Measurements from ENCODE around the gene COG5.

DNA sequence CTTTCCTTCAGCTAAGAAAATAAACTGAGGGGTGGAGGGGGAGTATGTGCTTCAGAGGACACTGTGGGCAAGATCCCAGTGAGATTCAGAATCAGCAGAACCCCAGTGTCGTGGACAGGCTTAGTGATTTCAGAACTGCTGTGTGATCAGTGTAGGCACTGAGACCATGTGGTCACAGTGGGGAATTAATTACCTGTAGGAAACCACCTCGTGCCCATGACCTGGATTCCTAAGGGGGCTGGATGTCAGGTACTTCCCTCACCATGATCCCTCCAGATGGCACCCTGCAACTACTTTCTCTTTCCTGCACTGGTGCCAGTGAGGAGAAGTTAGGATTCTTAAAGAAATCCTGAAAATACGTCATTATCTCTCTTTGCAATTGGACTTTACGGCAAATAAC, 330.5 kb downstream of the COG5 start:
- TF ChIP-seq, protein P1, sequence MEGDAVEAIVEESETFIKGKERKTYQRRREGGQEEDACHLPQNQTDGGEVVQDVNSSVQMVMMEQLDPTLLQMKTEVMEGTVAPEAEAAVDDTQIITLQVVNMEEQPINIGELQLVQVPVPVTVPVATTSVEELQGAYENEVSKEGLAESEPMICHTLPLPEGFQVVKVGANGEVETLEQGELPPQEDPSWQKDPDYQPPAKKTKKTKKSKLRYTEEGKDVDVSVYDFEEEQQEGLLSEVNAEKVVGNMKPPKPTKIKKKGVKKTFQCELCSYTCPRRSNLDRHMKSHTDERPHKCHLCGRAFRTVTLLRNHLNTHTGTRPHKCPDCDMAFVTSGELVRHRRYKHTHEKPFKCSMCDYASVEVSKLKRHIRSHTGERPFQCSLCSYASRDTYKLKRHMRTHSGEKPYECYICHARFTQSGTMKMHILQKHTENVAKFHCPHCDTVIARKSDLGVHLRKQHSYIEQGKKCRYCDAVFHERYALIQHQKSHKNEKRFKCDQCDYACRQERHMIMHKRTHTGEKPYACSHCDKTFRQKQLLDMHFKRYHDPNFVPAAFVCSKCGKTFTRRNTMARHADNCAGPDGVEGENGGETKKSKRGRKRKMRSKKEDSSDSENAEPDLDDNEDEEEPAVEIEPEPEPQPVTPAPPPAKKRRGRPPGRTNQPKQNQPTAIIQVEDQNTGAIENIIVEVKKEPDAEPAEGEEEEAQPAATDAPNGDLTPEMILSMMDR (tag by site-specific recombination; IDR thresholded peaks at IDR 0.05): no peak
- TF ChIP-seq, protein P2, sequence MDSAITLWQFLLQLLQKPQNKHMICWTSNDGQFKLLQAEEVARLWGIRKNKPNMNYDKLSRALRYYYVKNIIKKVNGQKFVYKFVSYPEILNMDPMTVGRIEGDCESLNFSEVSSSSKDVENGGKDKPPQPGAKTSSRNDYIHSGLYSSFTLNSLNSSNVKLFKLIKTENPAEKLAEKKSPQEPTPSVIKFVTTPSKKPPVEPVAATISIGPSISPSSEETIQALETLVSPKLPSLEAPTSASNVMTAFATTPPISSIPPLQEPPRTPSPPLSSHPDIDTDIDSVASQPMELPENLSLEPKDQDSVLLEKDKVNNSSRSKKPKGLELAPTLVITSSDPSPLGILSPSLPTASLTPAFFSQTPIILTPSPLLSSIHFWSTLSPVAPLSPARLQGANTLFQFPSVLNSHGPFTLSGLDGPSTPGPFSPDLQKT (IDR thresholded peaks at IDR 0.05; ENCODE audit: borderline replicate concordance, low read depth, low read length): no peak
- TF ChIP-seq ZNF280C (tag by site-specific recombination; IDR thresholded peaks at IDR 0.05) (no peak), BCL11A (tag by site-specific recombination; IDR thresholded peaks at IDR 0.05; ENCODE audit: low read depth) (no peak), ZNF121 (tag by site-specific recombination; IDR thresholded peaks at IDR 0.05) (no peak), ZNF514 (tag by site-specific recombination; IDR thresholded peaks at IDR 0.05) (no peak), YY1 (tag by site-specific recombination; IDR thresholded peaks at IDR 0.05) (no peak), ZNF214 (tag by site-specific recombination; IDR thresholded peaks at IDR 0.05; ENCODE audit: borderline replicate concordance) (no peak), ZBTB49 (tag by site-specific recombination; IDR thresholded peaks at IDR 0.05; ENCODE audit: low read depth) (no peak)
- TF ChIP-seq, protein P3, sequence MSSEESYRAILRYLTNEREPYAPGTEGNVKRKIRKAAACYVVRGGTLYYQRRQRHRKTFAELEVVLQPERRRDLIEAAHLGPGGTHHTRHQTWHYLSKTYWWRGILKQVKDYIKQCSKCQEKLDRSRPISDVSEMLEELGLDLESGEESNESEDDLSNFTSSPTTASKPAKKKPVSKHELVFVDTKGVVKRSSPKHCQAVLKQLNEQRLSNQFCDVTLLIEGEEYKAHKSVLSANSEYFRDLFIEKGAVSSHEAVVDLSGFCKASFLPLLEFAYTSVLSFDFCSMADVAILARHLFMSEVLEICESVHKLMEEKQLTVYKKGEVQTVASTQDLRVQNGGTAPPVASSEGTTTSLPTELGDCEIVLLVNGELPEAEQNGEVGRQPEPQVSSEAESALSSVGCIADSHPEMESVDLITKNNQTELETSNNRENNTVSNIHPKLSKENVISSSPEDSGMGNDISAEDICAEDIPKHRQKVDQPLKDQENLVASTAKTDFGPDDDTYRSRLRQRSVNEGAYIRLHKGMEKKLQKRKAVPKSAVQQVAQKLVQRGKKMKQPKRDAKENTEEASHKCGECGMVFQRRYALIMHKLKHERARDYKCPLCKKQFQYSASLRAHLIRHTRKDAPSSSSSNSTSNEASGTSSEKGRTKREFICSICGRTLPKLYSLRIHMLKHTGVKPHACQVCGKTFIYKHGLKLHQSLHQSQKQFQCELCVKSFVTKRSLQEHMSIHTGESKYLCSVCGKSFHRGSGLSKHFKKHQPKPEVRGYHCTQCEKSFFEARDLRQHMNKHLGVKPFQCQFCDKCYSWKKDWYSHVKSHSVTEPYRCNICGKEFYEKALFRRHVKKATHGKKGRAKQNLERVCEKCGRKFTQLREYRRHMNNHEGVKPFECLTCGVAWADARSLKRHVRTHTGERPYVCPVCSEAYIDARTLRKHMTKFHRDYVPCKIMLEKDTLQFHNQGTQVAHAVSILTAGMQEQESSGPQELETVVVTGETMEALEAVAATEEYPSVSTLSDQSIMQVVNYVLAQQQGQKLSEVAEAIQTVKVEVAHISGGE (tag by site-specific recombination; conservative IDR thresholded peaks at IDR 0.05; ENCODE audit: low read depth): no peak
- TF ChIP-seq, protein P4, sequence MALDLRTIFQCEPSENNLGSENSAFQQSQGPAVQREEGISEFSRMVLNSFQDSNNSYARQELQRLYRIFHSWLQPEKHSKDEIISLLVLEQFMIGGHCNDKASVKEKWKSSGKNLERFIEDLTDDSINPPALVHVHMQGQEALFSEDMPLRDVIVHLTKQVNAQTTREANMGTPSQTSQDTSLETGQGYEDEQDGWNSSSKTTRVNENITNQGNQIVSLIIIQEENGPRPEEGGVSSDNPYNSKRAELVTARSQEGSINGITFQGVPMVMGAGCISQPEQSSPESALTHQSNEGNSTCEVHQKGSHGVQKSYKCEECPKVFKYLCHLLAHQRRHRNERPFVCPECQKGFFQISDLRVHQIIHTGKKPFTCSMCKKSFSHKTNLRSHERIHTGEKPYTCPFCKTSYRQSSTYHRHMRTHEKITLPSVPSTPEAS (tag by site-specific recombination; IDR thresholded peaks at IDR 0.05): no peak
- TF ChIP-seq, protein P5, sequence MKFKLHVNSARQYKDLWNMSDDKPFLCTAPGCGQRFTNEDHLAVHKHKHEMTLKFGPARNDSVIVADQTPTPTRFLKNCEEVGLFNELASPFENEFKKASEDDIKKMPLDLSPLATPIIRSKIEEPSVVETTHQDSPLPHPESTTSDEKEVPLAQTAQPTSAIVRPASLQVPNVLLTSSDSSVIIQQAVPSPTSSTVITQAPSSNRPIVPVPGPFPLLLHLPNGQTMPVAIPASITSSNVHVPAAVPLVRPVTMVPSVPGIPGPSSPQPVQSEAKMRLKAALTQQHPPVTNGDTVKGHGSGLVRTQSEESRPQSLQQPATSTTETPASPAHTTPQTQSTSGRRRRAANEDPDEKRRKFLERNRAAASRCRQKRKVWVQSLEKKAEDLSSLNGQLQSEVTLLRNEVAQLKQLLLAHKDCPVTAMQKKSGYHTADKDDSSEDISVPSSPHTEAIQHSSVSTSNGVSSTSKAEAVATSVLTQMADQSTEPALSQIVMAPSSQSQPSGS (tag by site-specific recombination; IDR thresholded peaks at IDR 0.05; ENCODE audit: low read depth): no peak

Measured in HEK293 (cell line).